GM21529 (cell line): ENCODE results near the gene FDPS.
"Not testable (repeated sequence)": the region's sequence is repeated elsewhere in the genome, so short reads cannot be mapped to it uniquely, and the experiment has no call there.

Source experiments
- ATAC-seq: cut with Tn5 transposase; IDR thresholded peaks from one replicate; pipeline ENCODE4 v1.9.1; 2021; ENCODE audit not compliant: unreplicated experiment

FDPS gene

GRCh38 chr1:155318082-155318481 is 9.4 kb downstream of the FDPS start:
- ATAC-seq = no peak

- no peak for ATAC-seq
Observed at GRCh38 chr1:155319536-155319935, 10.9 kb downstream of the FDPS start.

- ATAC-seq = no peak
Observed at GRCh38 chr1:155320252-155320651, 11.6 kb downstream of the FDPS start.

- ATAC-seq = no peak
Observed at GRCh38 chr1:155320661-155321617, 12.3 kb downstream of the FDPS start, which contains the start of gene RUSC1. Gene RUSC1 (plus strand): TSS chr1:155320894. CDS start chr1:155321774, 880 bp downstream.

- no peak for ATAC-seq
Observed at GRCh38 chr1:155321639-155322503, 13.2 kb downstream of the FDPS start.

GRCh38 chr1:155322571-155322952 is 13.9 kb downstream of the FDPS start:
- ATAC-seq = no peak

- ATAC-seq = peak; percentile 48
Observed at GRCh38 chr1:155322953-155323728, 14.5 kb downstream of the FDPS start.

- ATAC-seq = peak; percentile 50
Observed at GRCh38 chr1:155323729-155324036, 15.0 kb downstream of the FDPS start.

GRCh38 chr1:155324037-155324716 is 15.5 kb downstream of the FDPS start:
- peak; percentile 60 for ATAC-seq

- ATAC-seq = no peak
Observed at GRCh38 chr1:155324717-155325602, 16.3 kb downstream of the FDPS start.

GRCh38 chr1:155325603-155325893 is 16.9 kb downstream of the FDPS start:
- ATAC-seq = no peak

- no peak for ATAC-seq
Observed at GRCh38 chr1:155326020-155326526, 17.4 kb downstream of the FDPS start.

- ATAC-seq = no peak
Observed at GRCh38 chr1:155326631-155327037, 18.0 kb downstream of the FDPS start.

- ATAC-seq = no peak
Observed at GRCh38 chr1:155327981-155328380, 19.3 kb downstream of the FDPS start.

- not testable (repeated sequence) for ATAC-seq
Observed at GRCh38 chr1:155328856-155329255, 20.2 kb downstream of the FDPS start.

- ATAC-seq = no peak
Observed at GRCh38 chr1:155329980-155330598, 21.4 kb downstream of the FDPS start.

- ATAC-seq = no peak
Observed at GRCh38 chr1:155334962-155335361, 26.3 kb downstream of the FDPS start.

- ATAC-seq = no peak
Observed at GRCh38 chr1:155339515-155340097, 30.9 kb downstream of the FDPS start.

GRCh38 chr1:155342842-155343241 is 34.2 kb downstream of the FDPS start:
- ATAC-seq = no peak
